Camera-type eye (tissue), 1 donor: Measurements from ENCODE around the gene FBXL12. TPM values are rescaled to one million over a fixed set of nuclear protein-coding genes. Genes with fewer than 3 reads are reported as not detected.

Experiments
- total RNA-seq: library from RNA; depleted of rRNA; stranded (reverse); fragments of >200 nt; gene quantifications from one replicate; pipeline ENCODE4 v1.2.3, GENCODE V29; 2014

The FBXL12 gene
- total RNA-seq: 15.7 TPM

DNA sequence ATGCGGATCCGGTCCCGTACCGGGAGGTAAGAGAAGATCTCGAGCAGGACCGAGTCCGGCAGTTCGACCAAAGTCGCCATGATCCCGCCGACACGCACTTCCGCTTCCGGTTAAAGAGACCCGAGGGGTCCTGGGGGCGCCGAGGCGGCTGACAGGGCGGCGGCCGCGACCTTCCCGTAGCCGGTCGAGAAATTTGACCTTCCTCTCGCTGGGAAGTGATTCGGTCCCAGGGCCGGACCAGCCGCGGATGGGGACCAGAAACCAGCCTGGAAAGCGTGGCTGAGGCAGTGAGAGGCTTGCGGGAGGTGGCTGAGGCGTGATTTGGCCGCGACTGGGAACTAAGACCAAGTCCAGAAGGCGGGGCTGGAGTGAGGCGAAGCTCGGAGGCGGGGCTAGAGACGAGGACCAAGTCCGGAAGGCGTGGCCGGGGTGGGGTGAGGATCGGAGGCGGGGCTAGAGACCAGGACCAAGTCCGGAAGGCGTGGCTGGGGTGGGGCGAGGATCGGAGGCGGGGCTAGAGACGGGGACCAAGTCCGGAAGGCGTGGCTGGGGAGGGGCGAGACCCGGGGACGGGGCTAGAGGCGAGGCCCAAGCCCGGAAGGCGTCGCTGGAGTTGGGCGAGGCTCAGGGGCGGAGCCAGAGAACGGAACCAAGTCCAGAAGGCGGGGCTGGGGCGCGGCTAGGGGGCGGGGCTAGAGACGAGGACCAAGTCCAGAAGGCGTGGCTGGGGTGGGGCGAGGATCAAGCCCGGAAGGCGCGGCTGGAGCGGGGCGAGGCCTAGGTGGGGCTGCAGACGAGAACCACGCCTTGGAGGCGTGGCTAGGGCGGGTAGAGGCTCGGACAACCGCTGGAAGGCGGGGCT, at the start of gene FBXL12:
FBXL12 (minus strand) TSS at position 346 of the 862 bp plus-strand sequence; CDS start at position 80, 266 bp downstream.

DNA sequence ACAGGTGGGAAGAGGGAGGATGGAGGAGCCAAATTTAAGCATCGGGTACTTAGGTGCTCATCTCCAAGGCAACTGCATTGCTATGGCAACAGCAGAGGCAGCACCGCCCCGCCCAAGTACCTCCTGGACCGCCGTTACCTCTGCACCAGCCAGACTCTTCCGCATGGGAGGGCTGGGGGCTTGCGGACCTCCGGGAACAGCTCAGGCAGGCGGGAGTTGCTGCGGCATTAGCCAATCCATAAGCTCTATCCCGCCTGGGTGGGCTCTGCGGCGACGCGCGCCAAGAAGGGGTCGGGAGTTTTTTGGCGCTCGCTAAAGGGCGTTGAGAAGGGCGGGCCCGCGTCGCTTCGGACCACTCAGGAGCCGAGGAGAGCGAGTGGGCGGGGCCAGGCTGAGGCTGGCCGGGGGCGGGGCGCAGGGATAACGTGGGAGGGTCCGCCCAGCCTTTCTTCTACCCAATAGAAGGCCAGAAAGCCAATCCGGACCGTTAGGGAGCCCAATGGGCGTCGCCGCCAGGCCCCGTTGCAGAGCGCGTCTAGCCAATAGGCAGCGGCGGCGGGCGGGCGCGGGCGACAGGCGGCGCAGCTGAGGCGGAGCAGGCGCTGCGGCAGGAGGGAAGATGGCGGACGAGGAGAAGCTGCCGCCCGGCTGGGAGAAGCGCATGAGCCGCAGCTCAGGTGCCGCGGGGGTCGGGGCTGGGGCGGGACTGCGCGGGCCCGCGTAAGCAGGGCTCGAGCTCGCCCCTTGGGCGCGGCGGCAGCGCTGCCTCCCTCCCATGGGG, 16.0 kb upstream of the FBXL12 start, which contains the start of gene PIN1:
PIN1 (plus strand) TSS at position 593 of the 781 bp plus-strand sequence; CDS start at position 620, 27 bp downstream.

DNA sequence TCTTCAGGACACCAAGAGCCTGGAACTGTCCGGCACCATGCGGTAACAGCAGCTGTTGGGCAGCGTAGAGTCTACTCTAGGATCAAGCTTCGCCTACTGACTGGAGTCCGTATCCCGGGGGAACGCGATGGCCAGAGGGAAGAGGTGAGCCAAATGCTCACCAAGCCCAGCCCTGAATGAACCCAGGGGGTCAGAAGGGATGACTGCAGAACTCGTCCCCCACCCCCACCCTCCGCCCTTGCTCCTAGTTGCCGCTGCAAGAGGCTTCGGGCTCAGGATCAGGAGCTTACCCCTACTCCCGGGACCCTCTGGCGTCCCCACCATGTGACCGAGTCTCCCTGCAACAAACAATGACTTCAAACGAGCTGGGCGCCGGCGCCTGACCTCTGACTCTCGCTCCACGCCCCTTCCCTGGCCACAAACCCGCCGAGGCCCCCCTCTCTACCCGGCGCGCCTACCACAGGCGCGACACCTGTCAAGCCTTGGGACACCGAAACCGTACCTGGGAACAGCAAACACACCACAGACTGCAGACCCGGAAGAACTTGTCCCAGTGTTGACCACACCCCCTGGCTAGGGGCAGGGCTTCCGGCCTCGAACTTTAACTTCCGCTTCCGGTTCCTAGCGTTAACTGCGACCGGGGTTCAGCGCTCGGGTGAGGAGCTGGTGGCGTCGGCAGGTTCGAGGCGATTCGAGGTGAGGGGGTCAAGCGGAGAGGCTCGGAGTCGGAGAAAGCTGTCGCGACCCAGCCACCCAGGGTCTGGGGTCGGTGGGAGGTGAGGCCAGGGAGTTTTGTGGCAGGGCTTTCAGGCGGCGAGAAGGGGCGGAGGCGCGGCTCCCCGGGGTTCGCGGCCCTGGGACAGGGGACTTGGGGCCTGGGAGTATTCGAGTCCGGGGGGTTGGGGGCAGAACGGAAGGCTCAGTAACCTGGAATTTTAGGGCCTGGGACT, 8.7 kb upstream of the FBXL12 start, which contains the start of gene UBL5:
UBL5 (plus strand) TSS at position 630 of the 950 bp plus-strand sequence. CDS start 420 bp downstream, outside the sequence.

DNA sequence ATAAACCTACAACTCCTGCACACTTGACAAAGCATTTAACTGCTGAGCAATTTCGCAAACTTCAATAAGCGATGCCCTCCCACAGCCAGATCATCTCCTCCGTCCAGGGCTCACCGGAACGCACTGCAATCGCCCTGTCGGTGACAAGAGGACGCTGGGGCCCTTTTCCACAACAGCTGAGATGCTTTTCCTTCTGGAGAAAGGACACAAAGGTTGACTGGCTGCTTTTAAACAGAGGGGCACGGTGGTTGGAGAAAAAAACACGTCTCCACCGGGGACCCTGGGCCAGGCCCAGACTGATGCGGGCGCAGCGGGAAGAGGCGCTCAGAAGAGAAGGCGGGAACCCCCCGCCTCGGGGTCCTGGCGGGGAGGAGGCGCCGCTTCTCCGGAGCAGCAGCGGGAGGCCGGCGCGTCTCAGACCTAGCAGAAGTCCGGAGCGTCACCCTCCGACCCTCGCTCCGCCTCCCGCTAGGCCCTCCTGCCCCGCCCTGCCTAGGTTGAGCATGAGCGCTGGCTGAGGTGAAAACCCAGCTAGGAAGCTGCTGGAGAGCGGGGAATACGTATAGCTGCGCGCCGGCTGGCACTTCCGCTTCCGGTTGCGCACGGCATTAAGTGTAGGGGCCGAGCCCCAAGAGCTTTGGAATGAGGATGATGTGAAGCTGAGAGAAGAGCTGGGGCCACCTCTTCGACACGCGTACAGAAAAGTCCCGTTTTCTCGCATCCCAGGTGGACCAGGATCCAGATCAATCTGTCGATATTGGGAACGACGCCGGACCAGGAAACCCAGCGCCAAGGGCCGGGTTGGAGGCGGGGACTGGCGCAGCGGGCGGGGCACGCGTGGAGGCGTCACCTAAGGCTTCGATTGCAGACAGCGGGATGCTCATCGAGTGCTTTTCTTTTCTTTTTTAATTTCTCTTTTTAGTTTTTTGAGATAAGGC, 50.4 kb downstream of the FBXL12 start, which contains the start of gene ZNF846:
ZNF846 (minus strand) TSS at position 564 of the 938 bp plus-strand sequence. CDS start 3,788 bp downstream, outside the sequence.

Other genes with a start within 250 kb of the FBXL12 start
- 65.1 TPM for gene ZNF121, start 234.6 kb downstream of the FBXL12 start, total RNA-seq
- gene ZNF561, start 197.8 kb downstream of the FBXL12 start, total RNA-seq: 48.9 TPM
- gene ZNF562, start 144.0 kb downstream of the FBXL12 start, total RNA-seq: 62.2 TPM
- gene ZNF846, start 50.3 kb downstream of the FBXL12 start, total RNA-seq: 38.5 TPM
- gene UBL5, start 8.8 kb upstream of the FBXL12 start, total RNA-seq: 209 TPM
- gene PIN1, start 16.2 kb upstream of the FBXL12 start, total RNA-seq: 77.9 TPM
- gene OLFM2, start 117.4 kb upstream of the FBXL12 start, total RNA-seq: 88.7 TPM
- gene COL5A3, start 191.4 kb upstream of the FBXL12 start, total RNA-seq: 31.9 TPM
- gene RDH8, start 194.4 kb upstream of the FBXL12 start, total RNA-seq: not detected